Activated CD8-positive, alpha-beta T cell treated with anti-CD3 and anti-CD28 coated beads for 36 hours (primary cell): ENCODE data around the gene WHRN. TPM values are rescaled to one million over a fixed set of nuclear protein-coding genes. Genes with fewer than 3 reads are reported as not detected.

Experiments
- ATAC-seq: fragments of 200-7000 bp; cut with Tn5 transposase; one replicate; pipeline ENCODE4 v1.10.0; 2021; ENCODE audit warnings: mild to moderate bottlenecking, moderate library complexity
- CTCF ChIA-PET: fragments of 350-600 bp; sonication (Branson Sonifier 250); formaldehyde crosslinking; loops from one replicate; lab custom pipeline; 2021; ENCODE audit warnings: antibody characterized with exemption; lab: Charles Lee
- POLR2A ChIA-PET: fragments of 350-600 bp; sonication (Branson Sonifier 250); formaldehyde crosslinking; loops from one replicate; lab custom pipeline; 2021; ENCODE audit warnings: antibody characterized with exemption; lab: Charles Lee
- DNase-seq: peaks from one replicate; pipeline ENCODE4 v3.0.0-alpha.2; 2020
- H3K27ac Mint-ChIP-seq: one replicate; pipeline ENCODE4 v1.8.0; 2021; ENCODE audit warnings: mild to moderate bottlenecking, mixed read lengths
- H3K27me3 Mint-ChIP-seq: one replicate; pipeline ENCODE4 v1.8.0; 2021; ENCODE audit warnings: mixed read lengths
- H3K36me3 Mint-ChIP-seq: one replicate; pipeline ENCODE4 v1.8.0; 2021; ENCODE audit warnings: low read depth, mixed read lengths
- H3K4me1 Mint-ChIP-seq: one replicate; pipeline ENCODE4 v1.8.0; 2021; ENCODE audit warnings: low read depth, mixed read lengths
- H3K4me3 Mint-ChIP-seq: one replicate; pipeline ENCODE4 v1.8.0; 2021; ENCODE audit warnings: mild to moderate bottlenecking, moderate library complexity, mixed read lengths
- H3K9me3 Mint-ChIP-seq: one replicate; pipeline ENCODE4 v1.8.0; 2021; ENCODE audit warnings: mixed read lengths
- CTCF ChIP-seq: fragments of 200-600 bp; IDR thresholded peaks from one replicate; pipeline ENCODE4 v1.8.0; 2022; ENCODE audit warnings: antibody characterized with exemption, mild to moderate bottlenecking
- intact Hi-C: fragments of 100-400 bp; cut with micrococcal nuclease; formaldehyde crosslinking; loops from one replicate; pipeline ENCODE4 v1.10.0; 2022
- total RNA-seq, 2 experiments: library from RNA; stranded (reverse); gene quantifications; one replicate each; pipeline ENCODE4 v1.2.3, GENCODE V29; 2021

WHRN gene
- total RNA-seq, 2 experiments from 2014 or later = 12.6 to 14.9 TPM

- intact Hi-C loops = no loop called here
- POLR2A ChIA-PET = interaction anchor here (0.9 to 17.7 kb wide), 2 partner anchors 8 to 34 kb away, joined by 4 to 277 read pairs; no protein-coding TSS in a partner anchor
- Mint-ChIP-seq H3K4me1 (peaks cover 78% of the 10 kb centered on the region), H3K27me3 (no peaks in the 10 kb centered on the region), H3K27ac (peak overlapping the region; percentile 85), H3K9me3 (no peaks in the 10 kb centered on the region), H3K4me3 (peak overlapping the region; percentile 1), H3K36me3 (peaks cover 94% of the 10 kb centered on the region)
- DNase-seq (no peak), ATAC-seq (no peak)
- CTCF ChIA-PET = interaction anchor here (1.1 to 1.5 kb wide), 2 partner anchors 10 kb away, joined by 3 read pairs; no protein-coding TSS in a partner anchor
- TF ChIP-seq CTCF = peak; percentile 4
Observed at GRCh38 chr9:114378883-114379282, 126.4 kb downstream of the WHRN start.

GRCh38 chr9:114378016-114378415, 127.3 kb downstream of the WHRN start:
- Mint-ChIP-seq H3K4me3 (peak overlapping the region; percentile 1), H3K36me3 (peaks cover 93% of the 10 kb centered on the region), H3K9me3 (no peaks in the 10 kb centered on the region), H3K27ac (peak overlapping the region; percentile 85), H3K27me3 (no peaks in the 10 kb centered on the region), H3K4me1 (peaks cover 84% of the 10 kb centered on the region)
- POLR2A ChIA-PET = interaction anchor here (0.5 to 17.7 kb wide), 4 partner anchors 10 to 280 kb away, joined by 3 to 277 read pairs (median 22); partner anchors contain the start of gene AKNA
- intact Hi-C loops = no loop called here
- DNase-seq (no peak), ATAC-seq (no peak)
- CTCF ChIA-PET = interaction anchor here (0.6 to 1.9 kb wide), 3 partner anchors 9 to 25 kb away, joined by 3 to 6 read pairs (median 3); partner anchors contain the start of gene AKNA
- TF ChIP-seq CTCF = peak; percentile 1

- H3K27me3 Mint-ChIP-seq = no peaks in the 10 kb centered on the region
- H3K4me3 Mint-ChIP-seq = peak overlapping the region; percentile 8
- peaks cover 86% of the 10 kb centered on the region for H3K4me1 Mint-ChIP-seq
- DNase-seq (no peak), ATAC-seq (no peak)
- H3K36me3 Mint-ChIP-seq = peaks cover 92% of the 10 kb centered on the region
- ChIA-PET POLR2A (interaction anchor here (1.0 to 17.7 kb wide), 5 partner anchors 9 to 32 kb away, joined by 4 to 277 read pairs (median 8); partner anchors contain the start of gene AKNA), CTCF (interaction anchor here (1.4 to 1.9 kb wide), 2 partner anchors 11 to 14 kb away, joined by 3 to 6 read pairs; partner anchors contain the start of gene AKNA)
- intact Hi-C loops = no loop called here
- TF ChIP-seq CTCF = no peak
- peak overlapping the region; percentile 85 for H3K27ac Mint-ChIP-seq
- no peaks in the 10 kb centered on the region for H3K9me3 Mint-ChIP-seq
Observed at GRCh38 chr9:114376586-114377445, 128.5 kb downstream of the WHRN start.

- ChIA-PET POLR2A (interaction anchor here (1.0 to 17.7 kb wide), 6 partner anchors 8 to 30 kb away, joined by 4 to 351 read pairs (median 42); partner anchors contain the start of gene AKNA), CTCF (no interaction called here)
- H3K27me3 Mint-ChIP-seq = no peaks in the 10 kb centered on the region
Observed at GRCh38 chr9:114375386-114376175, 129.7 kb downstream of the WHRN start.

More at GRCh38 chr9:114375386-114376175, 129.7 kb downstream of the WHRN start:
- Mint-ChIP-seq H3K27ac (peak overlapping the region; percentile 89), H3K9me3 (no peaks in the 10 kb centered on the region), H3K36me3 (peaks cover 92% of the 10 kb centered on the region), H3K4me1 (peaks cover 91% of the 10 kb centered on the region), H3K4me3 (peak overlapping the region; percentile 38)
- intact Hi-C loops = no loop called here
- ATAC-seq = no peak
- DNase-seq = peak; percentile 48
- no peak for TF ChIP-seq CTCF
